GM18951 (cell line): ENCODE measurements around the gene NKIRAS2.

Experiments
- POLR2A ChIP-seq: IDR thresholded peaks from 4 replicates; pipeline ENCODE4 v1.6.1; 2011; ENCODE audit warnings: mild to moderate bottlenecking; ENCODE audit not compliant: insufficient read length, insufficient read depth; ENCODE audit errors: extremely low read depth
- in situ Hi-C: fragments of 300-500 bp; cut with MboI; formaldehyde crosslinking; loops from one replicate; pipeline ENCODE4 v1.12.0; 2022; ENCODE audit warnings: low sequenced_read_pairs, mixed read lengths, inconsistent platforms; ENCODE audit not compliant: unreplicated experiment

NKIRAS2 gene

GRCh38 chr17:41984454-41984853, 35.4 kb upstream of the NKIRAS2 start:
- TF ChIP-seq POLR2A: no peak
- in situ Hi-C loops: no loop called here

GRCh38 chr17:41985919-41986318, 34.0 kb upstream of the NKIRAS2 start:
- in situ Hi-C loops: no loop called here
- no peak for TF ChIP-seq POLR2A

GRCh38 chr17:41986634-41987033, 33.3 kb upstream of the NKIRAS2 start:
- TF ChIP-seq POLR2A: no peak
- in situ Hi-C loops: no loop called here

GRCh38 chr17:41987642-41988041, 32.2 kb upstream of the NKIRAS2 start:
- in situ Hi-C loops: no loop called here
- no peak for TF ChIP-seq POLR2A

- no peak for TF ChIP-seq POLR2A
- in situ Hi-C loops: no loop called here
Observed at GRCh38 chr17:41988418-41988817, 31.5 kb upstream of the NKIRAS2 start.

- TF ChIP-seq POLR2A: no peak
- in situ Hi-C loops: no loop called here
Observed at GRCh38 chr17:41989702-41990419, 30.0 kb upstream of the NKIRAS2 start.

- in situ Hi-C loops: no loop called here
- no peak for TF ChIP-seq POLR2A
Observed at GRCh38 chr17:41992576-41992975, 27.3 kb upstream of the NKIRAS2 start.

GRCh38 chr17:41996855-41997164, 23.1 kb upstream of the NKIRAS2 start:
- in situ Hi-C loops: no loop called here
- TF ChIP-seq POLR2A: no peak

- in situ Hi-C loops: no loop called here
- no peak for TF ChIP-seq POLR2A
Observed at GRCh38 chr17:41998497-41998896, 21.4 kb upstream of the NKIRAS2 start.

- TF ChIP-seq POLR2A: no peak
- in situ Hi-C loops: no loop called here
Observed at GRCh38 chr17:42000413-42001133, 19.3 kb upstream of the NKIRAS2 start.

GRCh38 chr17:42001729-42002128, 18.2 kb upstream of the NKIRAS2 start:
- in situ Hi-C loops: no loop called here
- no peak for TF ChIP-seq POLR2A

- in situ Hi-C loops: no loop called here
- TF ChIP-seq POLR2A: no peak
Observed at GRCh38 chr17:42002175-42002791, 17.6 kb upstream of the NKIRAS2 start.

GRCh38 chr17:42002792-42003301, 17.0 kb upstream of the NKIRAS2 start:
- TF ChIP-seq POLR2A: no peak
- in situ Hi-C loops: no loop called here

GRCh38 chr17:42005166-42005565, 14.7 kb upstream of the NKIRAS2 start:
- TF ChIP-seq POLR2A: no peak
- in situ Hi-C loops: no loop called here
